ENCODE results near the gene NUBP2.

NUBP2 gene

GRCh38 chr16:1782408-1783264 lies at the start of gene NUBP2, which contains the start of gene SPSB3 (continued):
- TF ChIP-seq ZNF398 (tag by site-specific recombination; IDR thresholded peaks at IDR 0.05) (no peak), ZXDB (tag by site-specific recombination; IDR thresholded peaks at IDR 0.05) (peak; percentile 85), ZNF76 (tag by site-specific recombination; IDR thresholded peaks at IDR 0.05; ENCODE audit: borderline replicate concordance, low read depth) (peak; percentile 58; the same call in 1 of the 2 replicates), KLF1 (tag by site-specific recombination; IDR thresholded peaks at IDR 0.05) (peak; percentile 14; the same call in 1 of the 2 replicates), ZNF561 (tag by site-specific recombination; IDR thresholded peaks at IDR 0.05; ENCODE audit: borderline replicate concordance) (peak; percentile 69; the same call in 1 of the 2 replicates), ZBTB10 (tag by site-specific recombination; IDR thresholded peaks at IDR 0.05) (no peak), BCL11A (tag by site-specific recombination; IDR thresholded peaks at IDR 0.05; ENCODE audit: low read depth) (0 out of 2 replicates have a peak, but pooled peaks have one; percentile 49), GLI4 (tag by site-specific recombination; IDR thresholded peaks at IDR 0.05) (no peak), ZNF555 (tag by site-specific recombination; conservative IDR thresholded peaks at IDR 0.05) (no peak), ZIC2 (tag by site-specific recombination; IDR thresholded peaks at IDR 0.05) (0 out of 2 replicates have a peak, but pooled peaks have one; percentile 5), ZNF843 (tag by site-specific recombination; IDR thresholded peaks at IDR 0.05) (0 out of 2 replicates have a peak, but pooled peaks have one; percentile 9), PATZ1 (tag by site-specific recombination; IDR thresholded peaks at IDR 0.05) (peak; percentile 39), ZNF777 (tag by site-specific recombination; IDR thresholded peaks at IDR 0.05; ENCODE audit: borderline replicate concordance) (no peak), ZNF140 (tag by site-specific recombination; IDR thresholded peaks at IDR 0.05) (no peak)

GRCh38 chr16:1734123-1734522 lies 48.6 kb upstream of the NUBP2 start:
- Histone ChIP-seq H3K27ac (ENCODE audit: extremely low read depth, low read depth, low read length) (no peak overlapping the region), H3K9me3 (ENCODE audit: control insufficient read depth, insufficient read depth, low read depth, low read length) (no peaks in the 10 kb centered on the region), H3K4me1 (ENCODE audit: control insufficient read depth, insufficient read depth, low read length) (no peaks in the 10 kb centered on the region), H3K4me3 (ENCODE audit: low read depth, low read length) (no peak overlapping the region), H3K36me3 (ENCODE audit: control insufficient read depth in 2 of 2, insufficient read depth in 1 of 2, low read length in 2 of 2) (peaks cover 6 to 57% of the 10 kb centered on the region in 2 experiments; a peak in 2 of 3 replicates)
- ChIA-PET POLR2A (no interaction called here), CTCF (no interaction called here)
- TF ChIP-seq HOXD13 (CRISPR knock-in tag; IDR thresholded peaks at IDR 0.05; ENCODE audit: borderline replicate concordance) (no peak), ZNF830 (tag by site-specific recombination; IDR thresholded peaks at IDR 0.05; ENCODE audit: low read depth) (no peak), ZBTB21 (tag by site-specific recombination; IDR thresholded peaks at IDR 0.05) (no peak), ZNF791 (tag by site-specific recombination; IDR thresholded peaks at IDR 0.05) (no peak), TRIM28 (IDR thresholded peaks at IDR 0.05; ENCODE audit: borderline replicate concordance, low read length) (no peak), ELK4 (IDR thresholded peaks at IDR 0.05; ENCODE audit: borderline replicate concordance, low read depth, low read length) (no peak), ZNF132 (tag by site-specific recombination; IDR thresholded peaks at IDR 0.05; ENCODE audit: borderline replicate concordance) (no peak), INSM2 (tag by site-specific recombination; IDR thresholded peaks at IDR 0.05) (no peak), ZNF629 (tag by site-specific recombination; IDR thresholded peaks at IDR 0.05) (no peak), PRDM4 (tag by site-specific recombination; IDR thresholded peaks at IDR 0.05) (no peak)

Measured in HEK293 (cell line).